ENCODE data around the gene ANKMY2. TPM values are rescaled to one million over a fixed set of nuclear protein-coding genes. Genes with fewer than 3 reads are reported as not detected.

Gene ANKMY2
- total RNA-seq, 6 experiments from 2014 or later, result 4.2 to 7.1 (median 4.7) TPM

GRCh38 chr7:16626388-16626787 lies 19.2 kb downstream of the ANKMY2 start:
- H3K27me3 ChIP-seq, result no peaks in the 10 kb centered on the region
- H3K9me3 ChIP-seq, result no peaks in the 10 kb centered on the region
- ATAC-seq (no peak), DNase-seq (no peak)
- H3K36me3 ChIP-seq, result peaks cover 0 to 25% (median 7%) of the 10 kb centered on the region in 4 donors
- TF ChIP-seq CTCF (IDR thresholded peaks at IDR 0.05) (no peak), POLR2A (IDR thresholded peaks at IDR 0.05) (no peak)
- H3K4me3 ChIP-seq, result no peak overlapping the region
- no peak overlapping the region for H3K27ac ChIP-seq
- 59% methylated on average over 2 of the region's 2 CpGs for WGBS (ENCODE audit: insufficient coverage, low coverage, low lambda C conversion rate, missing lambda C conversion rate)
- intact Hi-C loops (cut with DNase I), result no loop called here
- no peaks in the 10 kb centered on the region for H3K4me1 ChIP-seq

GRCh38 chr7:16619979-16620408 lies 25.6 kb downstream of the ANKMY2 start:
- intact Hi-C loops (cut with DNase I), result no loop called here
- no peaks in the 10 kb centered on the region for H3K27me3 ChIP-seq
- 90% methylated on average over 2 of the region's 2 CpGs for WGBS (ENCODE audit: insufficient coverage, low coverage, low lambda C conversion rate, missing lambda C conversion rate)
- H3K36me3 ChIP-seq, result peaks cover 0 to 26% (median 12%) of the 10 kb centered on the region in 4 donors
- no peak for DNase-seq
- TF ChIP-seq CTCF (IDR thresholded peaks at IDR 0.05) (no peak), POLR2A (IDR thresholded peaks at IDR 0.05) (no peak)
- H3K9me3 ChIP-seq, result no peaks in the 10 kb centered on the region
- no peak overlapping the region for H3K4me3 ChIP-seq
- H3K4me1 ChIP-seq, result no peaks in the 10 kb centered on the region
- H3K27ac ChIP-seq, result no peak overlapping the region
- no peak for ATAC-seq

GRCh38 chr7:16616542-16616941 lies 29.0 kb downstream of the ANKMY2 start:
- WGBS (ENCODE audit: insufficient coverage, low coverage, low lambda C conversion rate, missing lambda C conversion rate), result 93% methylated on average over 3 of the region's 18 CpGs
- Histone ChIP-seq H3K27me3 (no peaks in the 10 kb centered on the region), H3K4me1 (no peaks in the 10 kb centered on the region), H3K36me3 (peaks cover 0 to 13% (median 7%) of the 10 kb centered on the region in 4 donors), H3K27ac (no peak overlapping the region), H3K9me3 (no peaks in the 10 kb centered on the region), H3K4me3 (no peak overlapping the region)
- TF ChIP-seq POLR2A (IDR thresholded peaks at IDR 0.05), result no peak
- TF ChIP-seq CTCF (IDR thresholded peaks at IDR 0.05), result no peak
- DNase-seq (no peak), ATAC-seq (peak in 1 of 4 donors; percentile 36)
- intact Hi-C loops (cut with DNase I), result no loop called here

- intact Hi-C loops (cut with DNase I), result no loop called here
- WGBS (ENCODE audit: insufficient coverage, low coverage, low lambda C conversion rate, missing lambda C conversion rate), result 67% methylated on average over 4 of the region's 4 CpGs
- no peaks in the 10 kb centered on the region for H3K9me3 ChIP-seq
- H3K27me3 ChIP-seq, result no peaks in the 10 kb centered on the region
- H3K36me3 ChIP-seq, result peaks cover 0 to 13% (median 7%) of the 10 kb centered on the region in 4 donors
- no peak overlapping the region for H3K4me3 ChIP-seq
- no peaks in the 10 kb centered on the region for H3K4me1 ChIP-seq
- no peak for DNase-seq
- H3K27ac ChIP-seq, result no peak overlapping the region
- TF ChIP-seq POLR2A (IDR thresholded peaks at IDR 0.05) (no peak), CTCF (IDR thresholded peaks at IDR 0.05) (no peak)
- no peak for ATAC-seq
Observed at GRCh38 chr7:16616122-16616521, 29.4 kb downstream of the ANKMY2 start.

- no peaks in the 10 kb centered on the region for H3K4me1 ChIP-seq
- no peak overlapping the region for H3K27ac ChIP-seq
- H3K36me3 ChIP-seq, result peaks cover 0 to 13% (median 7%) of the 10 kb centered on the region in 4 donors
- 86% methylated on average over 5 of the region's 5 CpGs for WGBS (ENCODE audit: insufficient coverage, low coverage, low lambda C conversion rate, missing lambda C conversion rate)
- no peak for TF ChIP-seq CTCF (IDR thresholded peaks at IDR 0.05)
- TF ChIP-seq POLR2A (IDR thresholded peaks at IDR 0.05), result no peak
- no peaks in the 10 kb centered on the region for H3K9me3 ChIP-seq
- H3K4me3 ChIP-seq, result no peak overlapping the region
- ATAC-seq, result no peak
- DNase-seq, result no peak
- H3K27me3 ChIP-seq, result no peaks in the 10 kb centered on the region
- intact Hi-C loops (cut with DNase I), result no loop called here
Observed at GRCh38 chr7:16615228-16615627, 30.3 kb downstream of the ANKMY2 start.

Measured in right lobe of liver (tissue), 6 donors.